ENCODE results near the gene OR10G8. TPM values are rescaled to one million over a fixed set of nuclear protein-coding genes. Genes with fewer than 3 reads are reported as not detected.

Gene OR10G8
- total RNA-seq, 2 experiments from 2014 or later = not detected

Other genes with a start within 250 kb of the OR10G8 start
- not detected for gene OR6M1, start 220.4 kb upstream of the OR10G8 start, total RNA-seq
- gene TMEM225, start 141.1 kb upstream of the OR10G8 start, total RNA-seq = not detected
- not detected for gene OR8D4, start 124.6 kb upstream of the OR10G8 start, total RNA-seq
- not detected for gene OR4D5, start 87.2 kb upstream of the OR10G8 start, total RNA-seq
- not detected for gene OR6T1, start 83.0 kb upstream of the OR10G8 start, total RNA-seq
- gene OR10S1, start 49.0 kb upstream of the OR10G8 start, total RNA-seq = not detected
- not detected for gene OR10G6, start 31.6 kb upstream of the OR10G8 start, total RNA-seq
- gene OR10G4, start 13.8 kb upstream of the OR10G8 start, total RNA-seq = not detected
- gene OR10G9, start 3.8 kb upstream of the OR10G8 start, total RNA-seq = not detected
- not detected for gene OR10G7, start 14.5 kb downstream of the OR10G8 start, total RNA-seq
- gene VWA5A, start 88.7 kb downstream of the OR10G8 start, total RNA-seq = 1 to 10 TPM; 6.7 to 6.8 TPM
- gene OR10D3, start 156.5 kb downstream of the OR10G8 start, total RNA-seq = not detected
- gene OR8G1, start 214.3 kb downstream of the OR10G8 start, total RNA-seq = not detected
- gene OR8G5, start 229.6 kb downstream of the OR10G8 start, total RNA-seq = not detected